Inflammatory macrophage (primary cell): Measurements from ENCODE around the gene SYNE1.
A peak's percentile ranks its signal among the peaks of the same experiment; 100 is the strongest.

Experiments
- DNase-seq, 2 donors: peaks; one replicate each; pipeline ENCODE4 v3.0.0-alpha.2; 2020 to 2022

The SYNE1 gene

DNA sequence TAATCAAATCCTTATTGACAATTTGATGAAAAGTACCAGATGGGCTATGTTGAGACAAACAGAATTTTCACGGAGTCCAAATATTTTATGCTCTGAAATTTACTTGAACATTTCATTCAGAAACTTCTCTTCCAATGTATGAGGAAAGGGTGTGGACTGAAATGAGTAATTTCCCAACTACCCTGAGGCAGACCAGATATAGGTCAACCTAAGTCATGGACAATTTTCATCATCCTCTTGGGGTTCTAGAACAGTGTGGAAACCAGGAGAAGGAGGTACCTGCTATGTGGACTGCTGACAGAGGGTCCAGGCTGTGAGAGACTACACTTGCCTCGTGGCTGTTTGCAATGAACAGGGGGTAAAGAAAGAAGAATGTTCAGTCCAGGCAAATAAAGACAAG is 506.7 kb downstream of the SYNE1 start:
- no peak for DNase-seq

DNA sequence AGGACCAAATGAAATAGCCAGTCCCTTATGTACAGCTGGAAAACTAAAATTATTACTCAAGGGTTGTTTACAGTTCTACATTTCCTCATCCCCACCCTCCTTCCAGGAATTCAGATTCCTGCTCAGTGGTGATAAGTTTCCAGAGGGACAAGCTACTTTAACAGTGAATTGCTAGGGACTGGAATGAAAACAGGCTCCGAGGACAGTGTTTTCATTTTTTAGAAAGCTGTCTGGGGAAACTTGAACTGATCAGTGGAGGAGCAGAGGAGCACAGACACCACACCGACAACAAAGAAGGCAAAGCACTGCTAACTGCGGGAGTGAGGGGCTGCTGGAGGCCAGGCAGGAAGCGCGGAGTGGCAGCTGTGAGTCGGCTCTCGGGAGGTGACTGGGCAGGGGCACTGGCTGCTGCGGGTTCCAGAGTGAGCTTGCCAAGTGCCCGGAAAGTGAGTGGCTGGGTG is 507.4 kb downstream of the SYNE1 start:
- no peak for DNase-seq

DNA sequence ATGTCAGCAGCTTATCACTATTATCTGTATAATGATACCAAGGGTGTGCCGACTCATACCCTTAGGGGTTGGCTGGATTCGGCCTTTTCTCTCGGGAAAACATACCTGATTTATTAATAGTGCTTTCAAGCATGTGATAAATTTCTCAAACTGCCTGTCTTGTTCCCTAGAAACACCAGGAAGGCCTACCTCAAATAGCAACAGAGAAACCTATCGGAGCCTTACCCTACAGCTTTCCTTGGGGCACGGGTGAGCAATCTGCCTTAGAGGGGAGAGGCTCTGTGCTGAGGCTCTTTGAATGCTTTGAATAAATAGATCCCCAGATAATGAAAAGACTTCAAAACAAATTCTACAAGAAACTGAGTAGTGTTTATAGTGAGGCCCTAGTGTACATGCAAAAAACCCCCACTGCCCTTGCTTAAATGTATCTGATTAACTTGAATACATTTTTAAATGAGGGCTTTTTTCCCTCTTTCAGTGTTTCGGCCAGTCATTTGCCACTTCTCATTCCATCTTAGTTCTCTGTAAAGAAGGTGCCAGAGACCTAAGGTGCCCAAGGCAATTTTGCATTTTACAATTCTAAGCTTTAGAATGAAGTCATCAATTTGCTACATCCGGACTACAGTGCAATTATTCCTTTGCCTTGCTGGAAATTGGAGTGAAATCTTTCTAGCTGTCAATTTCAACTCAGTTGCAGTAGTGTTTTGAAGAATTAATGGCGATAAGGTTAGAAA is 509.6 kb downstream of the SYNE1 start:
- DNase-seq = no peak

DNA sequence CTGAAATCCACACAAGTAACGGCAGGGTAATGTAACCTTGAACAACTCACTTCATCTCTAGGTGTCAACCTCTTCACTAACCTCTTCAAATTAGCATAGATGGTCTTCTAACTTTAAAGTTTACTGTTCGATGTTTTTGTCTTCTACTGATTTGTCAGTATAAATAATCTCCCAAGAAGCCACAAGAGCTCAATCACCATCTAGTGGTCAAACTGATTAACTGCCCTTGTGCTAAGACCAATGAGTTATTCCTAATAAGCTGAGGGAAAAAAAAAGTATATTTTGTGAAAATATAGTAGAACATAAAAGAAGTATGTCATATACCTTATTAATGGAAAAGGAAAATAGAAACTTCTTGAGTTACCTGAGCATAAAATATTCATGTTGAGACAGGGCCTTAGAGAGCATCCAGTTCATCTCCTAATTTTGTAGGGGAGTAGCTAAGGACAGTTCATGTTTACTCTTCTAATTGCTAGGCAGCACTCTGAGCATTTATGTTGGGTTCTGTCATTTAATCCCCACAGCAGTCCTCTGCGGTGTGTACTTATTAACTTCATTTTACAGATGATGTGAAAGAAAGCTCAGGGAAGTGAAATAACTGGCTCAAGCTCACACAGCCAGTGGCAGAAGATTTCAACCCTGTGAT is 512.6 kb downstream of the SYNE1 start:
- DNase-seq = peak; percentile 66 to 72

DNA sequence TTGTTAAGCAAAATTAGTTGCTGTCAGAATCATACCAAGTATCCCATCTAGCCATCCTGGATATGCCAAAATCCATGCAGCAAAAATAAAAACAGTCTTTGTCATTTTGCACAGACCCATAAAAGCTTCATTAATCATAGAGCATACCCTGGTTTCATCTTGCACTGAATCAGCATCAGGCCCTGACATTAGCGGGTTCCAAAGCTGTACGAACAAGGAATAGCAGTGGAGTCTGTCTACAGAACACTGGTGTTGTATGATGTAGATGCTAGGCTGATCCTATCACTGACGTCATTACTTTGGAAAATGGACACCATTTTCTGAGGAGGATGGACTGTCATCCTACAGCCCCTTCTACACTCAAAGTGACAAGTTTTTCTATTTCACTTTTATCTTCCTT is 514.1 kb downstream of the SYNE1 start:
- no peak for DNase-seq

DNA sequence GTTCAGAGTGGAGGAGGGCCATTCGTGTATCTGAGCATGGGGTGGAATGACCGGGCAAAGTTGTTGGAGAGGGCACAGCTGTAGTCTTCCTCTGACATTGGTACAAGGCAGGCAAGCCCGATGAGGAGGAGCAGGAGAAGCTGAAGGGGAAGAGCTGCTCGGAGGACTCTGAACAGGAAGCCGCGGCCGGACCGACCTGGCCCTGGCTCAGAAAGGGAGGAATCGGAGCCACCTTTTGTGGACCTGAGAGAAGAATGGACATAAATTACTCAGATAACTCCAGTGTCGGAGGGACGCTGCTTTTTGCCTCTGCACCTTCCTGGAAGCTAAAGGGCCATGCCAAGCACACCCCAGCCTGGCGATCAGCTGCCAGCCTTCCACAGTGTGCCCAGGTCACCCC is 514.7 kb downstream of the SYNE1 start:
- DNase-seq = no peak

DNA sequence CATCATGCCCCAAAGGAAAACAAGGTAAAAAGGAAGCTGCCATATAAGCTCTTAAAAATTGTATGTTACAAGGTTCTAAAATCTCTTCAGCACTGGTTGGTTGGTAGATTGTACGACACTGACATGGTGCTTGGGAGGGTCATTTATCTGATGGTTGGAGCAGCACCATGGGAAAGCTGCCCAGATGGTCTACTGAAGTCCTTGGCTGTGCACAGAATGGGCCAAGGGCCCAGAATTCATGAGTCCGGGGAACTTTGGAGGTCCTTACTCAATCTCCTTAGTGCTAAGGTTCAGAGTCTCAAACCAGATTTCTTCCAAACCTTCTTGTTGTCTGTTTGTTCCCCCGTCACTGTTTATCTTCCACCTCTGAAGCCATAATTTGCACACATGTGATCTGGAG is 515.3 kb downstream of the SYNE1 start:
- DNase-seq = no peak

DNA sequence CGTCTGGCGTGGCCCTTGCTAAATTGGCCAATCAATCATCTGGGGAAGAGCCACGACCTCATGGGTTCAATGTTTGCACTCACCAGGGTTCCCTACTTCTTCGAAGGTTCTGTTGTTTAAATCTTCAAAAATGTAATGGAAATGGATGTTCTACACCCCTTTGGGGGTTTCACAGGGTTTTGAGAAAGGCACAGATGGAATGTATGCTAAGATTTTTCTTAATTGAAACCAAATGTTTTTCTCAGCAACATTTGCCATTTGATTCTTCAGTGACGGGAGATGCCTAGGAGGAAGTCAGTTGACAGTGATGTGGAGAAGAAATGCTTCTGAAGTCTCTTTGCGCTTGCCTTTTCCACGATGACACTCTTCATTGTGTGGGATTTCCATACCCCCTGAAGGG is 517.3 kb downstream of the SYNE1 start:
- DNase-seq = no peak

DNA sequence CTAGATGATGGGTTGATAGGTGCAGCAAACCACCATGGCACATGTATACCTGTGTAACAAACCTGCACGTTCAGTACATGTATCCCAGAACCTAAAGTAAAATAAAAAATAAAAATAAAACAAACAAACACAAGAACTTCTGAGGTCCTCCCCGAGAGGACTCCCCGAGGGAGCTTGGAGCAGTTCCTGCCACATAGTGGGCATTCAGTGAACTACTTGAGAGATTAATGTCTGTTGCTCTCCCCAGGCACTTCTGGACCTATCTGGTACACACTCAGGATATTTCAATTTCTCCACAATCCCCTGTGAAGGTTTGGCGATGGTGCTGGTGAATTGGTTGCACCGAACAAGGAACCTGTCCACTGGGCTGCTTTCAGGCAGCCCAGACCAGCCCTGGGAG is 518.5 kb downstream of the SYNE1 start:
- no peak for DNase-seq

DNA sequence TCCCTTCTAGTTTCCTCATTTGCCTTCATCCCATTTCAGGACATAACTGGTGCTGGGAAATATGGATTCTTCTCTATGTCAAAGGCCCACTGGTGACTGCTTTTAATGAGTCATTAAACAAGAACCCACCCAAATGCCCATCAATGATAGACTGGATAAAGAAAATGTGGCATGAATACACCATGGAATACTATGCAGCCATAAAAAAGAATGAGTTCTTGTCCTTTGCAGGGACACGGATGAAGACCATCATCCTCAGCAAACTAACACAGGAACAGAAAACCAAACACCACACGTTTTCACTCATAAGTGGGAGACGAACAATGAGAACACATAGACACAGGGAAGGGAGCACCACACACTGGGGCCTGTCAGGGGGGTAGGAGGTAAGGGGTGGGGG is 518.9 kb downstream of the SYNE1 start:
- DNase-seq = no peak

DNA sequence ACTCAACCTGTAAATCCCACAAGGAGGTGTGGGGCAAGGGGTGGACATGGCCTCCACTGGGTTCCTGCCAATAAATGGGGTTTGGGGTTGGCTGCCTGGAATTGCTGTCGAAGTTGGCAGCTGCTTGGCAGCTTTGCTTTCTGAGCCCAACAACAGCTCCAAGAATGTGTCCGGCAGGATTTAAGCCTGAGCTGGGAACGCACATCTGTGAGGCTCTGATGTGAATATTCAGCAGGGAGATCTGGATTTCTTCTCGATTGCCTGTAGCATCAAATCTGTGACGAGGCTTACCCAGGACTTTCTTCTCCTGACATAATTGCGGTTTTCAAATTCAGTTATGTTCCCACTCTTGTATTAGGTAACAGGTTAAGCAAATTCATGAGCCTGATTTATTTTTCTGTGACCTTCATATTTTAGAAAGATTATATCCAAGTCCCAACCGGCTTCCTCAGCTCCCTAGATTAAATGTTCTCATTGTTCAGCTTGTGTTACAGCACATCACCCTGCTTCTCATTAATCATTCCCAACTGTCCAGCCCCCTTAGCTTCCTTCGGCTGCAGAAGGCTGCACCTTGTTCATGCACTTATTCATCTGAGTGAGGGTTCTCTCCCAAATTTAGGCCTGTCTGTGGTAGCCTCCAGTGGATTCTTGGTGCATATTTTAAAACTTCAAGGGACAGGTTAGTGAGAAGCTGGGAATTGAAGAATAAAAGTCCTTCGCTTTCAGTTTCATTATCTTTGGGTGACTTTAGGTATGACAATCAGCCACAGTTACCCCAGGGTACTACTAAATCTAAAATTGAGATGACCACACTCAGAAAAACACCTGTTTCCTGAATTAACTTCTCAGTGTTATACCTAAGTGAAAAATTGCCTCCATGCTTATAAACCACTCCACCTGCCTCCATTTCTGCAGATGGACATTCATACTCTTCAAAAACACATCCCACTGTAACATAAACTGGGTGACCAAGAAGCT is 519.7 kb downstream of the SYNE1 start:
- no peak for DNase-seq

DNA sequence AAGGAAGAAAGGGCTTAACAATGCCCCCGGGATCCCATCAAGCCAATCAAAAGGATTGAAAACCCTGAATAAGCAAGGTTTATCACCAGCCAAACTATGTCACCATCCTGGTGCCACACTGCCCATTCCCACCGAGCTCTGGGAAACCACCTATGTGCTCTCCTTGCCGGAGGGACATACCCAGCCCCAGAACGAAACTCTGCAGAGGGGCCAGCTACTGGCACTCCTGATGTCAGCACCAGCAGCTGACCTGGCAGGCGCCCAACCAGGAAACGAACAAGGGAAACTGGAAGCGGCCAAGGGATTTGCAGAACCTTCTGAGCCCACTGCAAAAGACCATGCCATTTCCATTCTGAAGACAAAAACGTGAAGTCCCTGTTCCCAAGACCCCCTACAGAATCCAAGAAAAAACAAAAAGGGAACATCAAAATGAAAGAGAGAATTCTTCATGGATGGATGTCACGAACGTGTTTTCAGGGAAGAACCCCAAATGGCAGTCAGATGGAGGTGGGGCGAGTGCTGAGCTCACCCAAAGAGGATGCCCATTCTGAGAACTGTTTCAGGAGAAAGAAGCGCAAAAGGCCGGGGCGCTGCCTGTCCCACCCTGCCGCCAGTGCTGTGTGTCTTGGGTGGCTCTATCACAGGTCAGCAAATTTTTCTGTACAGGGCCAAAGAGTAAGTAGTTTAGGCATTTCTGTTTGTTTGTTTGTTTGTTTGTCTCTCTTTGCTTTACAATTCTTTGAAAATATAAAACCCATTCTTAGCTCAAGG is 524.5 kb downstream of the SYNE1 start:
- peak; percentile 24 to 45 for DNase-seq

DNA sequence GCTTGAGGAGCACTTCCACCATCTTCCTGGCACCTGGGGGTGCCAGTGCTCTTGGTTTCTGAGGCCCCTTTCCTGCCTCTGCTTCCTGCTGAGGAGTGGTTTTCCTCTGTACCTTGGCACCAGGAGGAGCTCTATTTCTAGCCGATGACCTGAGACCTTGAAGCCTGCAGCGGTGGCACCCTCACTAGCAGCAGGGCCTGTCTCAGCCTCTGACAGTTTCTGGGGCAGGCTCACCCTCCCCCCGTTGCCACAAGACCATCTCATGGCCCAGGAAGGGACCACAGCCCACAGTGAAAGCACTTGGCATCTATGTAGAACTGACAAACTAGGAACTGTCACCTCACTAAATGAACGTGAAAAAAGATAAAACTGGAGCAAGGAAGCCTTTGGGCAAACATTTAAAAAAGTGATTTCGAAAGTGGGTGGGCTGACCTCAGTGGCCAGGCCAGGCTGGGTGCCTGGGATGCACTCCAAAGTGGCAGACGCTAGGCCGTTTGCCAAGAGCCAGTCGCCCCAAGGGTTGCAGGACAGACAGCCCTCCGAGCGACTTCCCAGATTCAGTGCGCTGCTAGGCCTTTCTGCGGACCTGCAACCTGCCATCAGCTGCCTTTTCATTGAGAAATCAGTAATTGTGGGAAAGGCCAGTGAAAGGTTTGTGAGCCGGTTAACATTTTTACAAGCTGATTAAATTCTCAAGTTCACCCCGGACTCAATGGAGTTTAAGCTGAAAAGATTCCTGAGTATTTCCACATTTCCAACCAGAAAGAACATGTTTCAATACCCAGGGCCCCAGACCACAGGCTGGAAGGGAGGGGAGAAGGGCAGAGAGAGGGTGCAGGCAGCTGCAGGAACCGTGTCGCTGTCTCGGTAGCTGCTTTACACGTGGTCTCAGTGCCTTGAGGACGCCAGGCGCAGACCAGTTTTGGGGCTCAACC is 526.0 kb downstream of the SYNE1 start:
- DNase-seq = peak in 1 of 2 donors; percentile 14

DNA sequence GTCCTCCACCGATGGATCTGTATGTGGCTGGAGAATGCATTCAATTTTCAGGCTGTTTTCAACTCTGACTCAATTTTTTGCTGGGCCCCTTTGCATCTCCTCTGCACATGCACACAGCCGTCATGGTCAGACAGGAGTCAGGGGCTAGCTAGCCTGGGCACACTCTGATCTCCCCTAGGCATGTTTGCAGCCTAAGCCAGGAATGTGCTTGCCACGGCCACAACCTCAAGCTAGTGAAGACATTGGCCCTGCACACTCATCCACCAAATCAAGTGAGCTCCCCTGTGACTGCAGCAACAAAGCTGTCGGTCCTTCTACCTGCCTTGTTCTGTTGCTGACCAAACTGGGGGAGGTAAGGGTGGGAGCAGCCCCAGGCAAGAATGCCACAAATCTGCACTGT is 529.2 kb downstream of the SYNE1 start:
- no peak for DNase-seq

DNA sequence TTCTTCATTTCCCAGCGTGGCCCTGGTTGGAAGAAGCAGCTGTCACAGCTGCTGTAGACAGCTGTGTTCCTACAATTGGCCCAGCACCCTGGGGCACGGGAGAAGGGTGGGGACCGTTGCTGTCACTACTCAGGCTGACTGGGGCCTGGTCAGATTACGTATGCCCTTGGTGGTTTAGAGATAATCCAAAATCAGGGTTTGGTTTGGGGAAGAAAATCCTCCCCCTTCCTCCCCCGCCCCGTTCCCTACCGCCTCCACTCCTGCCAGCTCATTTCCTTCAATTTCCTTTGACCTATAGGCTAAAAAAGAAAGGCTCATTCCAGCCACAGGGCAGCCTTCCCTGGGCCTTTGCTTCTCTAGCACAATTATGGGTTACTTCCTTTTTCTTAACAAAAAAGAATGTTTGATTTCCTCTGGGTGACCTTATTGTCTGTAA is 537.0 kb downstream of the SYNE1 start:
- peak; percentile 95 to 96 for DNase-seq

DNA sequence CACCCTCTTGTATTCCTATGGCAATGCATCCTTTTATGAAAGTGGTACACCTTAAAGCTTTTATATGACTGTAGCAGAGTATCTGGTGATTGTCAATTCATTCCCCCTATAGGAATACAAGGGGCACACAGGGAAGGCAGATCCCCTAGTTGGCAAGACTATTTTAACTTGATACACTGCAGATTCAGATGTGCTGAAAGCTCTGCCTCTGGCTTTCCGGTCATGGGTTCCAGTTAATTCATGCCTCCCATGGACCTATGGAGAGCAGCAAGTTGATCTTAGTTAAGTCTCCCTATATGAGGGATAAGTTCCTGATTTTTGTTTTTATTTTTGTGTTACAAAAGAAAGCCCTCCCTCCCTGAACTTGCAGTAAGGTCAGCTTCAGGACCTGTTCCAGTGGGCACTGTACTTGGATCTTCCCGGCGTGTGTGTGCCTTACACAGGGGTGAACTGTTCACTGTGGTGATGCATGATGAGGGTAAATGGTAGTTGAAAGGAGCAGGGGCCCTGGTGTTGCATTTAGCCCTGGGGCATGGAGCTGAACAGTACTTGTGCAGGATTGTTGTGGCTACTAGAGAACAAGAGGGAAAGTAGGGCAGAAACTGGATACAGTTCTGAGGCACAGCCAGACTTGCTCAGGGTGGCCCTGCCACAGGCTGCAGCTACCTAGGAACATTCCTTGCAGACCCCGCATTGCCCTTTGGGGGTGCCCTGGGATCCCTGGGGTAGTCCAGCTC is 537.5 kb downstream of the SYNE1 start:
- no peak for DNase-seq

DNA sequence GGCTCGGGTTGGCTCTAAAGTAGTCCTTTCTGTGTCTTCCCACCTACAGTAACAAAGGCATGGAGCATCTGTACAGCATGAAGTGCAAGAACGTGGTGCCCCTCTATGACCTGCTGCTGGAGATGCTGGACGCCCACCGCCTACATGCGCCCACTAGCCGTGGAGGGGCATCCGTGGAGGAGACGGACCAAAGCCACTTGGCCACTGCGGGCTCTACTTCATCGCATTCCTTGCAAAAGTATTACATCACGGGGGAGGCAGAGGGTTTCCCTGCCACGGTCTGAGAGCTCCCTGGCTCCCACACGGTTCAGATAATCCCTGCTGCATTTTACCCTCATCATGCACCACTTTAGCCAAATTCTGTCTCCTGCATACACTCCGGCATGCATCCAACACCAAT is 538.5 kb downstream of the SYNE1 start:
- no peak for DNase-seq

DNA sequence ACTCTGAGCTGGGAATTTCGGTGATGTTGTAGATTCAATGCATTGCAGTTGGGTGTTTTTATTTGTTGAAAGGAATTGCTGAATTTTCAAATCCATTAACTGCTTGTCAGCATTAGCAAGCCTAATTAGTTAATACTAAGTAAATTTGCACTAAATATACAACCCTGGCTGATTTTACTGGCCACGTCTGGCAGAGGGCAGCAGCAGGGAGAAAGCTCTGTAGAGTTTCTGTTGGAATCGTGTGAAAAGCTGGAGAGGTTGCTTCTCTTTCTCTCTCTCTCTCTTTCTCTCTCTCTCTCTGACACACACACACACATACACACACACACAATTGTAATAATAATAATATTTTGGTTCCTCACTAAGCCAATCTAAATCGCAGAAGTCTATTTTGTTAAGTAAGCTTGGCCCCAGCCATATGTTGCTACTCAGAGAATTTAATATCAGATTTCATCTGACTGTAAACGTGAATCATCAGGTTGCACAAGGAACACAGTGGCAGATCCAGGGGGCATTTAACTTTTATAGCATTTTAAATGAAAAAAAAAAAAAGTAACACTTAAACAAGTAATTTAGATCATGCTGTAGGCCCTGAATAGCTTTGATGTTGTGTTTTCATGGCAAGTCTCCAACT is 540.2 kb downstream of the SYNE1 start:
- no peak for DNase-seq

DNA sequence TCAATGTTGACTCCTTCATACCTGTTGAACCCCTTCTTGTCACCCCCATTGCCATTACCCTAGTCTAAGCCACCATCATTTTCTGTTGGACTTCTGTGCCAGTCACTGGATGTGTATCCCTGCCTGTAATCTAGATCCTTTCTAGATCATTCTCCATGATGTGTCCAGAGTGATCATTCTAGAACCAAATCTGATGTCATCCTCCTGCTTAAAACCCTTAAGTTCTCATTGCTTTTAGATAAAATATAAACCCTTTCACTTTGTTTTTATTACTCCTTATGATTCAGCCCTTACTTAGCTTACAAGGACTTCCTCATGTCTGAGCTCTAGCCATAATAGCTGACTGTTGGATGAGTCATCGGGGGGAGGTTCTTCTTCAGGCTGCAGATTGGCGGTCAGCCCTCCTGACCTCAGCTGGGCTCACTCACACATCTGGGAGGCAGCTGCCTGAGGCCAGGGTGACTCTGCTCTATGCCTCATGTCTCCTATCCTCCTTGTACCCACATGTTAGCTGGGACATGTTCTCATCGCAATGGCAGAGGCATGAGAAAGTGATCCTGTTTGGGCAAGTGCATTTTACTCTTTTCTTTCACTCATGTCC is 542.1 kb downstream of the SYNE1 start:
- DNase-seq = peak; percentile 89 to 93

DNA sequence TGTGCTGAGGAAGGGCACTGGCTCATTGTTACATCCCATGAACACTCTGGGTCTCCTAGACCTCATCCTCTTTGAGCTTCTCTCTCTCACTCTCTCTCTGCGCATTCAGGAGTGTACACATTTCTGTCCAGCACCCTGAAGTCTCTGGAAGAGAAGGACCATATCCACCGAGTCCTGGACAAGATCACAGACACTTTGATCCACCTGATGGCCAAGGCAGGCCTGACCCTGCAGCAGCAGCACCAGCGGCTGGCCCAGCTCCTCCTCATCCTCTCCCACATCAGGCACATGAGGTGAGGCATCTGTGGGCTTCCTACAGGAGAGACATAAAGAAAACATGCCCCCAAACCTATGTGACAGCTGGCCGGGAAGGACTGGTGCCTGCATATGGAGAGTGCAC is 542.9 kb downstream of the SYNE1 start:
- no peak for DNase-seq
